Aorta (tissue), 5 donors: Measurements from ENCODE around the gene LAMA1. TPM values are rescaled to one million over a fixed set of nuclear protein-coding genes. Genes with fewer than 3 reads are reported as not detected.

Source experiments
- ATAC-seq: fragments of 200-7000 bp; cut with Tn5 transposase; one replicate; pipeline ENCODE4 v1.9.1; 2022; ENCODE audit warnings: moderate library complexity; ENCODE audit not compliant: low FRiP score
- DNase-seq, 2 donors: peaks; one replicate each; pipeline ENCODE4 v3.0.0-alpha.2; 2020
- H3K27ac ChIP-seq, 2 donors: one replicate each; pipeline ENCODE4 v1.5.1; 2013; ENCODE audit warnings: low read length in 2 of 2, mild to moderate bottlenecking in 2 of 2, moderate library complexity in 2 of 2, control low read depth in 1 of 2, inconsistent platforms in 1 of 2, low read depth in 1 of 2
- H3K27me3 ChIP-seq, 2 donors: one replicate each; pipeline ENCODE4 v1.6.1; 2013; ENCODE audit warnings: control low read depth in 1 of 2, low read length in 1 of 2, mild to moderate bottlenecking in 1 of 2, moderate library complexity in 1 of 2; ENCODE audit not compliant: insufficient read depth in 2 of 2, control insufficient read depth in 1 of 2
- H3K36me3 ChIP-seq, 2 donors: one replicate each; pipeline ENCODE4 v1.6.1; 2013; ENCODE audit warnings: control low read depth in 1 of 2, low read length in 1 of 2, mild to moderate bottlenecking in 1 of 2; ENCODE audit not compliant: insufficient read depth in 2 of 2, control insufficient read depth in 1 of 2
- H3K4me1 ChIP-seq, 2 donors: one replicate each; pipeline ENCODE4 v1.6.1; 2013; ENCODE audit warnings: low read length in 2 of 2, control low read depth in 1 of 2, mild to moderate bottlenecking in 1 of 2, moderate library complexity in 1 of 2; ENCODE audit not compliant: insufficient read depth in 2 of 2, control insufficient read depth in 1 of 2
- H3K4me3 ChIP-seq, 2 donors: one replicate each; pipeline ENCODE4 v1.5.1; 2013; ENCODE audit warnings: low read length in 2 of 2, control low read depth in 1 of 2, mild to moderate bottlenecking in 1 of 2
- H3K9me3 ChIP-seq: one replicate; pipeline ENCODE4 v1.6.1; 2013; ENCODE audit warnings: mild to moderate bottlenecking, low read length; ENCODE audit not compliant: control insufficient read depth
- WGBS, 2 donors: extraction: QIAGEN DNeasy Blood & Tissue Kit; methylation state at CpG; one replicate each; pipeline ENCODE4 v1.1.7; 2013; 5-methylcytosine and 5-hydroxymethylcytosine counted together
- intact Hi-C, 2 donors: fragments of 100-400 bp; cut with DNase I; formaldehyde crosslinking; loops; one replicate each; pipeline versions ENCODE4 v1.14.2 to v1.15.0; 2022
- polyA plus RNA-seq, 2 donors: library from polyadenylated mRNA; stranded (reverse); fragments of 200-250 nt; gene quantifications; one replicate each; pipeline ENCODE4 v1.2.3, GENCODE V29; 2013
- total RNA-seq, 2 donors: library from RNA; stranded (reverse); fragmentation: NEBNext Ultra II Directional; extraction: Animal tissue kit (Norgen Biotek cat#: 25700); gene quantifications; one replicate each; pipeline ENCODE4 v1.2.1, GENCODE V29; 2021
- donor health status: healthy with polysubstance abuse.
- donor health status: Bipolar disorder and iron deficiency.
- donor health status: DM: no; HTN: no; CAD: no.
- donor health status: DM: no; HTN: no; CAD: no.
- donor health status: DM: yes; HTN: yes; CAD: no.

The LAMA1 gene
- total and polyA plus RNA-seq, 4 donors = 0.41 to 3.1 (median 0.78) TPM; not detected in 1

GRCh38 chr18:6934859-6935258 lies 182.7 kb downstream of the LAMA1 start:
- Histone ChIP-seq H3K4me1 (no peaks in the 10 kb centered on the region), H3K27ac (no peak overlapping the region), H3K9me3 (peaks cover 1% of the 10 kb centered on the region), H3K36me3 (no peaks in the 10 kb centered on the region), H3K27me3 (no peaks in the 10 kb centered on the region), H3K4me3 (no peak overlapping the region)
- ATAC-seq = no peak
- DNase-seq = no peak
- intact Hi-C loops = no loop called here
- 95 to 96% methylated on average over 1 of the region's 1 CpG for WGBS, 2 donors

GRCh38 chr18:6929370-6930102 lies 188.1 kb downstream of the LAMA1 start:
- ATAC-seq = peak; percentile 51

GRCh38 chr18:6928359-6928758 lies 189.2 kb downstream of the LAMA1 start:
- DNase-seq (no peak), ATAC-seq (no peak)
- Histone ChIP-seq H3K4me1 (no peaks in the 10 kb centered on the region), H3K27ac (no peak overlapping the region), H3K9me3 (no peaks in the 10 kb centered on the region), H3K4me3 (no peak overlapping the region), H3K36me3 (no peaks in the 10 kb centered on the region), H3K27me3 (no peaks in the 10 kb centered on the region)
- WGBS, 2 donors = 85 to 88% methylated on average over 11 of the region's 11 CpGs
- intact Hi-C loops = no loop called here

More at GRCh38 chr18:6929370-6930102, 188.1 kb downstream of the LAMA1 start:
- intact Hi-C loops = no loop called here
- H3K9me3 ChIP-seq = no peaks in the 10 kb centered on the region
- 95% methylated on average over 42 to 45 of the region's 45 CpGs for WGBS, 2 donors
- H3K36me3 ChIP-seq = no peaks in the 10 kb centered on the region
- H3K4me1 ChIP-seq = no peaks in the 10 kb centered on the region
- no peak for DNase-seq
- H3K4me3 ChIP-seq = no peak overlapping the region
- no peaks in the 10 kb centered on the region for H3K27me3 ChIP-seq
- no peak overlapping the region for H3K27ac ChIP-seq

- Histone ChIP-seq H3K27me3 (no peaks in the 10 kb centered on the region), H3K9me3 (no peaks in the 10 kb centered on the region), H3K4me1 (no peaks in the 10 kb centered on the region), H3K36me3 (no peaks in the 10 kb centered on the region), H3K4me3 (no peak overlapping the region), H3K27ac (no peak overlapping the region)
- DNase-seq (no peak), ATAC-seq (no peak)
- WGBS, 2 donors = 94 to 95% methylated on average over 2 of the region's 2 CpGs
- intact Hi-C loops = no loop called here
Observed at GRCh38 chr18:6927153-6927552, 190.4 kb downstream of the LAMA1 start.

- no peaks in the 10 kb centered on the region for H3K9me3 ChIP-seq
- intact Hi-C loops = loop anchor here in 1 of 2 donors (5.0 kb wide), 1 partner anchor 254 kb away; no protein-coding TSS in a partner anchor
- H3K4me1 ChIP-seq = no peaks in the 10 kb centered on the region
- no peaks in the 10 kb centered on the region for H3K36me3 ChIP-seq
- ATAC-seq (no peak), DNase-seq (no peak)
- 95 to 96% methylated on average over 1 of the region's 1 CpG for WGBS, 2 donors
- no peak overlapping the region for H3K27ac ChIP-seq
- H3K4me3 ChIP-seq = no peak overlapping the region
- no peaks in the 10 kb centered on the region for H3K27me3 ChIP-seq
Observed at GRCh38 chr18:6923220-6923619, 194.4 kb downstream of the LAMA1 start.

- Histone ChIP-seq H3K27me3 (no peaks in the 10 kb centered on the region), H3K4me3 (no peak overlapping the region), H3K27ac (no peak overlapping the region), H3K4me1 (no peaks in the 10 kb centered on the region), H3K9me3 (no peaks in the 10 kb centered on the region), H3K36me3 (no peaks in the 10 kb centered on the region)
- ATAC-seq (no peak), DNase-seq (no peak)
- intact Hi-C loops = loop anchor here (2.0 to 5.0 kb wide), 2 partner anchors 253 to 256 kb away; no protein-coding TSS in a partner anchor
Observed at GRCh38 chr18:6921571-6921970, 196.0 kb downstream of the LAMA1 start.

GRCh38 chr18:6920099-6920955 lies 197.3 kb downstream of the LAMA1 start:
- no peaks in the 10 kb centered on the region for H3K9me3 ChIP-seq
- intact Hi-C loops = loop anchor here (2.0 to 5.0 kb wide), 2 partner anchors 254 to 257 kb away; no protein-coding TSS in a partner anchor
- DNase-seq (no peak), ATAC-seq (peak; percentile 50)
- H3K4me1 ChIP-seq = no peaks in the 10 kb centered on the region
- 78 to 79% methylated on average over 37 of the region's 37 CpGs for WGBS, 2 donors
- no peaks in the 10 kb centered on the region for H3K36me3 ChIP-seq
- H3K27me3 ChIP-seq = no peaks in the 10 kb centered on the region
- no peak overlapping the region for H3K4me3 ChIP-seq
- H3K27ac ChIP-seq = no peak overlapping the region

GRCh38 chr18:6917072-6917471 lies 200.5 kb downstream of the LAMA1 start:
- intact Hi-C loops = no loop called here
- no peak overlapping the region for H3K4me3 ChIP-seq
- 82 to 89% methylated on average over 3 of the region's 3 CpGs for WGBS, 2 donors
- no peaks in the 10 kb centered on the region for H3K4me1 ChIP-seq
- no peaks in the 10 kb centered on the region for H3K9me3 ChIP-seq
- no peaks in the 10 kb centered on the region for H3K36me3 ChIP-seq
- no peak overlapping the region for H3K27ac ChIP-seq
- DNase-seq (no peak), ATAC-seq (no peak)
- no peaks in the 10 kb centered on the region for H3K27me3 ChIP-seq
